GM12878 (cell line): ENCODE results near the gene MSI2. TPM values are rescaled to one million over a fixed set of nuclear protein-coding genes. Genes with fewer than 3 reads are reported as not detected.

Source experiments
- ATAC-seq: fragments of 200-7000 bp; cut with Tn5 transposase; 3 replicates; pipeline ENCODE4 v1.9.1; 2020; ENCODE audit warnings: mild to moderate bottlenecking, moderate library complexity
- BruUV-seq: library from RNA; stranded (reverse); fragments of 400-500 nt; replicated peaks from 2 replicates; lab custom pipeline; 2021; lab: Mats Ljungman, UMichigan
- CTCF ChIA-PET: fragments of 300-600 bp; sonication (Branson Sonifier 250); formaldehyde crosslinking; extraction: SDS; loops from one replicate; lab custom pipeline; 2021; ENCODE audit warnings: inconsistent platforms; lab: Yijun Ruan, JAX
- POLR2A ChIA-PET: fragments of 350-600 bp; formaldehyde crosslinking; extraction: SDS; loops from one replicate; lab custom pipeline; 2021; ENCODE audit warnings: inconsistent platforms; lab: Charles Lee
- RAD21 ChIA-PET: fragments of 300-600 bp; sonication (Branson Sonifier 250); formaldehyde crosslinking; loops from one replicate; lab custom pipeline; 2023; ENCODE audit warnings: antibody characterized with exemption; ENCODE audit not compliant: unreplicated experiment; lab: Charles Lee
- SMC1A ChIA-PET: fragments of 300-600 bp; sonication (Branson Sonifier 250); formaldehyde crosslinking; loops from one replicate; lab custom pipeline; 2023; ENCODE audit not compliant: unreplicated experiment, uncharacterized antibody; lab: Charles Lee
- DNase-seq: peaks from one replicate; pipeline ENCODE4 v3.0.0-alpha.2; 2011; ENCODE audit warnings: low read depth, low spot score
- FAIRE-seq: peaks from 3 replicates; lab custom pipeline; 2011; peaks lifted over from hg19 to GRCh38; lab: Jason Lieb, UNC
- H2AFZ ChIP-seq: 2 replicates; pipeline ENCODE4 v1.6.0; 2011; ENCODE audit warnings: low read depth, low read length, control low read depth; ENCODE audit not compliant: control insufficient read depth
- H3K27ac ChIP-seq: 2 replicates; pipeline ENCODE4 v1.5.1; 2011; ENCODE audit warnings: control low read depth; ENCODE audit not compliant: control insufficient read depth, insufficient read depth
- H3K27me3 ChIP-seq, 2 experiments: replicated peaks in 1 of 2; 2 replicates each; pipeline versions ENCODE4 v1.6.0 to v1.6.1; 2011; ENCODE audit warnings: low read length in 1 of 2; ENCODE audit not compliant: control insufficient read depth in 2 of 2, insufficient read depth in 2 of 2
- H3K36me3 ChIP-seq, 2 experiments: 2 replicates each; pipeline ENCODE4 v1.5.1; 2011; ENCODE audit warnings: low read length in 1 of 2; ENCODE audit not compliant: control insufficient read depth in 2 of 2, insufficient read depth in 2 of 2
- H3K4me1 ChIP-seq: 2 replicates; pipeline ENCODE4 v1.6.1; 2011; ENCODE audit warnings: mild to moderate bottlenecking, low read length, moderate library complexity, mixed read lengths; ENCODE audit not compliant: control insufficient read depth, insufficient read depth
- H3K4me2 ChIP-seq: 2 replicates; pipeline ENCODE4 v1.6.0; 2011; ENCODE audit warnings: control low read depth; ENCODE audit not compliant: control insufficient read depth, insufficient read depth
- H3K4me3 ChIP-seq: fragments of 200-600 bp; sonication (generic); 2 replicates; pipeline ENCODE4 v1.5.1; 2016
- H3K79me2 ChIP-seq: 2 replicates; pipeline ENCODE4 v1.6.0; 2011; ENCODE audit warnings: low read length; ENCODE audit not compliant: control insufficient read depth, insufficient read depth
- H3K9ac ChIP-seq: 2 replicates; pipeline ENCODE4 v1.8.0; 2011; ENCODE audit warnings: low read length, control low read depth, mixed read lengths; ENCODE audit not compliant: control insufficient read depth, insufficient read depth
- H3K9me3 ChIP-seq: replicated peaks from 3 replicates; pipeline ENCODE4 v1.5.1; 2011; ENCODE audit warnings: mild to moderate bottlenecking, low read length; ENCODE audit not compliant: control insufficient read depth, insufficient read depth
- H4K20me1 ChIP-seq: 2 replicates; pipeline ENCODE4 v1.6.0; 2011; ENCODE audit not compliant: control insufficient read depth, insufficient read depth
- EED ChIP-seq: sonication (generic); IDR thresholded peaks from 2 replicates; pipeline ENCODE4 v1.6.1; 2016; ENCODE audit warnings: antibody characterized with exemption, low read depth
- EP300 ChIP-seq, 2 experiments: fragments of 150-350 bp in 1 of 2; IDR thresholded peaks; 2 replicates each; pipeline ENCODE4 v1.6.1; 2011 to 2012; ENCODE audit warnings: low read depth in 2 of 2, low read length in 2 of 2, borderline replicate concordance in 1 of 2, improper control_type of control experiment in 1 of 2, inconsistent platforms in 1 of 2; ENCODE audit not compliant: control insufficient read depth in 1 of 2
- FOXM1 ChIP-seq: IDR thresholded peaks from 2 replicates; pipeline ENCODE4 v1.6.1; 2012; ENCODE audit warnings: low read depth, mild to moderate bottlenecking, inconsistent platforms, low read length, moderate library complexity
- GATAD2B ChIP-seq: fragments of 450-650 bp; conservative IDR thresholded peaks from 2 replicates; pipeline ENCODE4 v1.6.1; 2017; ENCODE audit warnings: low read depth, mild to moderate bottlenecking, moderate library complexity
- IKZF1 ChIP-seq: fragments of 450-650 bp; conservative IDR thresholded peaks from 2 replicates; pipeline ENCODE4 v1.6.1; 2017; ENCODE audit warnings: antibody characterized with exemption, mild to moderate bottlenecking
- JUNB ChIP-seq: IDR thresholded peaks from 2 replicates; pipeline ENCODE4 v1.6.1; 2016; ENCODE audit warnings: antibody characterized with exemption, mild to moderate bottlenecking
- NRF1 ChIP-seq: conservative IDR thresholded peaks from 2 replicates; pipeline ENCODE4 v1.6.1; 2011; ENCODE audit warnings: mild to moderate bottlenecking, low read depth, low read length, improper control_type of control experiment
- PAX5 ChIP-seq: IDR thresholded peaks from 2 replicates; pipeline ENCODE4 v1.6.1; 2011; ENCODE audit warnings: low read depth, low read length, borderline replicate concordance
- POU2F2 ChIP-seq: IDR thresholded peaks from 3 replicates; pipeline ENCODE4 v1.6.1; 2011; ENCODE audit warnings: low read depth, mild to moderate bottlenecking, low read length, borderline replicate concordance
- PRDM15 ChIP-seq: fragments of 450-650 bp; formaldehyde crosslinking; IDR thresholded peaks from 2 replicates; pipeline ENCODE4 v1.4.0; 2020; ENCODE audit warnings: mild to moderate bottlenecking, moderate library complexity
- RAD21 ChIP-seq: IDR thresholded peaks from 2 replicates; pipeline ENCODE4 v1.6.1; 2011; ENCODE audit warnings: mild to moderate bottlenecking, low read depth, low read length, moderate library complexity; ENCODE audit not compliant: insufficient read depth
- SMC3 ChIP-seq: IDR thresholded peaks from 2 replicates; pipeline ENCODE4 v1.6.1; 2011; ENCODE audit warnings: low read length, improper control_type of control experiment, borderline replicate concordance
- TCF7 ChIP-seq: IDR thresholded peaks from 2 replicates; pipeline ENCODE4 v1.6.1; 2014; ENCODE audit warnings: antibody characterized with exemption, borderline replicate concordance
- ZBTB11 ChIP-seq: fragments of 450-650 bp; formaldehyde crosslinking; IDR thresholded peaks from 2 replicates; pipeline ENCODE4 v1.5.0; 2022; ENCODE audit warnings: mild to moderate bottlenecking, missing genetic modification characterization
- ZNF622 ChIP-seq: fragments of 450-650 bp; IDR thresholded peaks from 2 replicates; pipeline ENCODE4 v1.6.1; 2017; ENCODE audit warnings: mild to moderate bottlenecking, inconsistent platforms
- WGBS: methylation state at CpG from one replicate; pipeline ENCODE4 v1.1.6; 2016; ENCODE audit warnings: low lambda C conversion rate; ENCODE audit not compliant: insufficient replicate concordance, insufficient coverage; ENCODE audit errors: missing lambda C conversion rate; 5-methylcytosine and 5-hydroxymethylcytosine counted together
- in situ Hi-C: fragments of 300-500 bp; cut with MboI; formaldehyde crosslinking; loops from 9 replicates; pipeline ENCODE4 v1.14.3; 2018; ENCODE audit warnings: mixed read lengths
- intact Hi-C: fragments of 100-400 bp; cut with micrococcal nuclease; formaldehyde crosslinking; loops from one replicate; pipeline ENCODE4 v1.14.2; 2022; ENCODE audit not compliant: unreplicated experiment
- polyA plus RNA-seq, 11 experiments: library from polyadenylated mRNA; depleted of rRNA in 4 of 11; unstranded in 6 of 11; stranded (reverse) in 5 of 11; fragments of >200 nt; fragmentation: Nextera tagmentation in 4 of 11; fragmentation: Illumina TruSeq in 1 of 11; extraction: Ambion mirVana in 4 of 11; extraction: Trizol in 1 of 11; gene quantifications; 1 replicate in 1 of 11; 2 replicates in 10 of 11; pipeline versions ENCODE4 v1.2.1 to v1.2.3, GENCODE V29; 2011 to 2016; ENCODE audit warnings: inconsistent platforms in 2 of 11, missing spikeins in 2 of 11, low read depth in 1 of 11
- total RNA-seq, 4 experiments: library from RNA; depleted of rRNA in 3 of 4; stranded (reverse); fragments of >200 nt in 3 of 4; fragmentation: Illumina TruSeq in 1 of 4; extraction: Trizol in 1 of 4; gene quantifications; 2 replicates each; pipeline versions ENCODE4 v1.2.1 to v1.2.3, GENCODE V29; 2013 to 2021

Gene MSI2
- total and polyA plus RNA-seq, 10 of the 15 experiments (the other 5 are each of a cell fraction or from before 2014, with no cell fraction given): 6.1 to 76.1 (median 42.0) TPM

GRCh38 chr17:57459286-57459915 is 203.1 kb downstream of the MSI2 start:
- DNase-seq (no peak), ATAC-seq (peak; percentile 9), FAIRE-seq (peak; percentile 81)
- H3K27me3 ChIP-seq: no peaks in the 10 kb centered on the region
- H3K4me2 ChIP-seq: no peak overlapping the region
- POLR2A ChIA-PET: interaction anchor here (1.0 to 1.6 kb wide), 2 partner anchors 10 to 12 kb away, joined by 3 to 7 read pairs; no protein-coding TSS in a partner anchor
- peaks cover 53% of the 10 kb centered on the region for H3K79me2 ChIP-seq
- H3K9ac ChIP-seq: peak overlapping the region; percentile 25
- SMC1A ChIA-PET: interaction anchor here (1.4 to 4.4 kb wide), 10 partner anchors 10 to 216 kb away, joined by 3 to 24 read pairs (median 6); no protein-coding TSS in a partner anchor
- in situ Hi-C loops: no loop called here
- H3K27ac ChIP-seq: peak overlapping the region; percentile 99
- no peaks in the 10 kb centered on the region for H4K20me1 ChIP-seq
- H3K9me3 ChIP-seq: no peaks in the 10 kb centered on the region
- peaks cover 0 to 1% of the 10 kb centered on the region in 2 experiments; a peak in 1 of 4 replicates for H3K36me3 ChIP-seq
- 30% methylated on average over 12 of the region's 12 CpGs for WGBS
- H3K4me3 ChIP-seq: no peak overlapping the region
- H3K4me1 ChIP-seq: peaks cover 82% of the 10 kb centered on the region
- intact Hi-C loops: loop anchor here (10.0 kb wide), 1 partner anchor 215 kb away; no protein-coding TSS in a partner anchor
- no peak overlapping the region for H2AFZ ChIP-seq
- no TSS peak for BruUV-seq
- CTCF ChIA-PET: interaction anchor here (0.7 to 5.3 kb wide), 9 partner anchors 10 to 216 kb away, joined by 3 to 25 read pairs (median 5); no protein-coding TSS in a partner anchor
- RAD21 ChIA-PET: interaction anchor here (1.0 to 3.8 kb wide), 8 partner anchors 8 to 212 kb away, joined by 3 to 24 read pairs (median 10); no protein-coding TSS in a partner anchor
- TF ChIP-seq JUNB: peak; percentile 72
- TF ChIP-seq TCF7: no peak
- no peak for TF ChIP-seq GATAD2B
- no peak for TF ChIP-seq POU2F2
- no peak for TF ChIP-seq ZBTB11 (CRISPR knock-in tag)
- peak; percentile 64 to 74; a peak in 2 of 4 replicates for TF ChIP-seq EP300 (IDR thresholded peaks at IDR 0.05; ENCODE audit: borderline replicate concordance in 1 of 2, control insufficient read depth in 1 of 2, low read depth in 2 of 2, low read length in 2 of 2)
- TF ChIP-seq EED: peak; percentile 84
- TF ChIP-seq PAX5: no peak
- no peak for TF ChIP-seq ZNF622
- peak; percentile 81 for TF ChIP-seq FOXM1
- peak; percentile 85 for TF ChIP-seq IKZF1
- no peak for TF ChIP-seq NRF1
- peak; percentile 48; the same call in 1 of the 2 replicates for TF ChIP-seq SMC3
- peak; percentile 56 for TF ChIP-seq RAD21
- TF ChIP-seq PRDM15 (CRISPR knock-in tag): no peak
